ENCODE data around the gene LRRK1.

DNA sequence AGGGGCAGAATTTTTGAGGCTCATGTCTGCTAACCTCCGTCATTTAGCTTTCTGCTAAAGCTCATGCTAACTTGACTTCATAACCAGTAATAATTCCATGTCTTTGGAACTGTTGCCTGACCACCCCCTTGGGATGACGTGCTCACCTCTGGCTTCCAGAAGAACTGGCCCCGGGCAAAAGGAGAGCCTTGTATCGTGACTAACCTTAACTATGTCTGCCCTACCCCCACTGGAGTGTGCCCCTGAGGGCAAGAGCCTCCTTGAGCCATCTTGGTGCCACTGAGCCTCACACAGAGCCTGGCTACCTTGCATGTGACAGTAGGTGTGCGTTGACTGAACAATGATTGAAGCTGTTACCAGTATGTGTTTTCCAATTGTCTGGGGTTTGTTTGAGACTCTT is 4.7 kb downstream of the LRRK1 start:
- TF ChIP-seq, protein P1, sequence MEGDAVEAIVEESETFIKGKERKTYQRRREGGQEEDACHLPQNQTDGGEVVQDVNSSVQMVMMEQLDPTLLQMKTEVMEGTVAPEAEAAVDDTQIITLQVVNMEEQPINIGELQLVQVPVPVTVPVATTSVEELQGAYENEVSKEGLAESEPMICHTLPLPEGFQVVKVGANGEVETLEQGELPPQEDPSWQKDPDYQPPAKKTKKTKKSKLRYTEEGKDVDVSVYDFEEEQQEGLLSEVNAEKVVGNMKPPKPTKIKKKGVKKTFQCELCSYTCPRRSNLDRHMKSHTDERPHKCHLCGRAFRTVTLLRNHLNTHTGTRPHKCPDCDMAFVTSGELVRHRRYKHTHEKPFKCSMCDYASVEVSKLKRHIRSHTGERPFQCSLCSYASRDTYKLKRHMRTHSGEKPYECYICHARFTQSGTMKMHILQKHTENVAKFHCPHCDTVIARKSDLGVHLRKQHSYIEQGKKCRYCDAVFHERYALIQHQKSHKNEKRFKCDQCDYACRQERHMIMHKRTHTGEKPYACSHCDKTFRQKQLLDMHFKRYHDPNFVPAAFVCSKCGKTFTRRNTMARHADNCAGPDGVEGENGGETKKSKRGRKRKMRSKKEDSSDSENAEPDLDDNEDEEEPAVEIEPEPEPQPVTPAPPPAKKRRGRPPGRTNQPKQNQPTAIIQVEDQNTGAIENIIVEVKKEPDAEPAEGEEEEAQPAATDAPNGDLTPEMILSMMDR (IDR thresholded peaks at IDR 0.05) = no peak
- TF ChIP-seq POLR2A (IDR thresholded peaks at IDR 0.05) = no peak

Data from uterus (tissue), 2 donors.